ES-I3 (cell line): Measurements from ENCODE around the gene ARHGEF7.

ENCODE experiments used
- H3K36me3 ChIP-seq: 2 replicates; pipeline ENCODE4 v1.6.1; 2013; ENCODE audit warnings: mild to moderate bottlenecking, low read length, control low read depth, moderate library complexity; ENCODE audit not compliant: insufficient read depth
- H3K4me1 ChIP-seq: 2 replicates; pipeline ENCODE4 v1.6.1; 2013; ENCODE audit warnings: mild to moderate bottlenecking, control low read depth, low read length; ENCODE audit not compliant: insufficient read depth
- H3K9ac ChIP-seq: 2 replicates; pipeline ENCODE4 v1.6.1; 2013; ENCODE audit warnings: low read depth, mild to moderate bottlenecking, low read length, moderate library complexity
- H3K9me3 ChIP-seq: 2 replicates; pipeline ENCODE4 v1.6.1; 2013; ENCODE audit warnings: mild to moderate bottlenecking, low read length, moderate library complexity; ENCODE audit not compliant: control insufficient read depth, insufficient read depth

ARHGEF7 gene

GRCh38 chr13:111117961-111118360 is 2.9 kb downstream of the ARHGEF7 start:
- H3K4me1 ChIP-seq: no peaks in the 10 kb centered on the region
- no peaks in the 10 kb centered on the region for H3K9me3 ChIP-seq
- H3K36me3 ChIP-seq: no peaks in the 10 kb centered on the region
- H3K9ac ChIP-seq: no peak overlapping the region

- Histone ChIP-seq H3K4me1 (no peaks in the 10 kb centered on the region), H3K9ac (no peak overlapping the region; the same call in 1 of the 2 replicates), H3K9me3 (no peaks in the 10 kb centered on the region), H3K36me3 (no peaks in the 10 kb centered on the region)
Measured at GRCh38 chr13:111118898-111119607, 3.9 kb downstream of the ARHGEF7 start.

GRCh38 chr13:111119966-111120365 is 4.9 kb downstream of the ARHGEF7 start:
- Histone ChIP-seq H3K4me1 (no peaks in the 10 kb centered on the region), H3K9ac (no peak overlapping the region), H3K9me3 (no peaks in the 10 kb centered on the region)

GRCh38 chr13:111120422-111120821 is 5.3 kb downstream of the ARHGEF7 start:
- no peaks in the 10 kb centered on the region for H3K36me3 ChIP-seq
- no peak overlapping the region for H3K9ac ChIP-seq
- H3K4me1 ChIP-seq: no peaks in the 10 kb centered on the region
- no peaks in the 10 kb centered on the region for H3K9me3 ChIP-seq

More at GRCh38 chr13:111119966-111120365, 4.9 kb downstream of the ARHGEF7 start:
- H3K36me3 ChIP-seq: no peaks in the 10 kb centered on the region

GRCh38 chr13:111120913-111121312 is 5.8 kb downstream of the ARHGEF7 start:
- Histone ChIP-seq H3K36me3 (no peaks in the 10 kb centered on the region), H3K9me3 (no peaks in the 10 kb centered on the region), H3K9ac (no peak overlapping the region), H3K4me1 (no peaks in the 10 kb centered on the region)

GRCh38 chr13:111121506-111121905 is 6.4 kb downstream of the ARHGEF7 start:
- Histone ChIP-seq H3K36me3 (no peaks in the 10 kb centered on the region), H3K9ac (no peak overlapping the region), H3K9me3 (no peaks in the 10 kb centered on the region), H3K4me1 (no peaks in the 10 kb centered on the region)

- Histone ChIP-seq H3K9me3 (no peaks in the 10 kb centered on the region), H3K4me1 (no peaks in the 10 kb centered on the region), H3K9ac (no peak overlapping the region), H3K36me3 (no peaks in the 10 kb centered on the region)
Measured at GRCh38 chr13:111122056-111122455, 6.9 kb downstream of the ARHGEF7 start.

- no peaks in the 10 kb centered on the region for H3K36me3 ChIP-seq
- H3K9ac ChIP-seq: no peak overlapping the region
- H3K9me3 ChIP-seq: no peaks in the 10 kb centered on the region
- no peaks in the 10 kb centered on the region for H3K4me1 ChIP-seq
Measured at GRCh38 chr13:111122631-111123030, 7.5 kb downstream of the ARHGEF7 start.

- no peaks in the 10 kb centered on the region for H3K9me3 ChIP-seq
- no peaks in the 10 kb centered on the region for H3K4me1 ChIP-seq
- no peaks in the 10 kb centered on the region for H3K36me3 ChIP-seq
- H3K9ac ChIP-seq: no peak overlapping the region
Measured at GRCh38 chr13:111123221-111123620, 8.1 kb downstream of the ARHGEF7 start.

- Histone ChIP-seq H3K36me3 (no peaks in the 10 kb centered on the region), H3K9ac (no peak overlapping the region), H3K9me3 (no peaks in the 10 kb centered on the region), H3K4me1 (no peaks in the 10 kb centered on the region)
Measured at GRCh38 chr13:111123649-111124048, 8.5 kb downstream of the ARHGEF7 start.

GRCh38 chr13:111126509-111126908 is 11.4 kb downstream of the ARHGEF7 start:
- Histone ChIP-seq H3K9me3 (no peaks in the 10 kb centered on the region), H3K36me3 (no peaks in the 10 kb centered on the region), H3K9ac (no peak overlapping the region), H3K4me1 (no peaks in the 10 kb centered on the region)

GRCh38 chr13:111129465-111130115 is 14.5 kb downstream of the ARHGEF7 start:
- H3K4me1 ChIP-seq: no peaks in the 10 kb centered on the region
- no peaks in the 10 kb centered on the region for H3K36me3 ChIP-seq
- H3K9me3 ChIP-seq: no peaks in the 10 kb centered on the region
- no peak overlapping the region for H3K9ac ChIP-seq

- H3K9me3 ChIP-seq: no peaks in the 10 kb centered on the region
- H3K36me3 ChIP-seq: no peaks in the 10 kb centered on the region
- no peaks in the 10 kb centered on the region for H3K4me1 ChIP-seq
- no peak overlapping the region for H3K9ac ChIP-seq
Measured at GRCh38 chr13:111130116-111130508, 15.0 kb downstream of the ARHGEF7 start.

GRCh38 chr13:111131048-111131447 is 15.9 kb downstream of the ARHGEF7 start:
- no peak overlapping the region for H3K9ac ChIP-seq
- H3K4me1 ChIP-seq: no peaks in the 10 kb centered on the region
- no peaks in the 10 kb centered on the region for H3K9me3 ChIP-seq
- no peaks in the 10 kb centered on the region for H3K36me3 ChIP-seq

- Histone ChIP-seq H3K36me3 (no peaks in the 10 kb centered on the region), H3K4me1 (no peaks in the 10 kb centered on the region), H3K9me3 (no peaks in the 10 kb centered on the region), H3K9ac (no peak overlapping the region)
Measured at GRCh38 chr13:111131611-111132010, 16.5 kb downstream of the ARHGEF7 start.
